Panc1 (cell line): Measurements from ENCODE around the gene CPN1. TPM values are rescaled to one million over a fixed set of nuclear protein-coding genes. Genes with fewer than 3 reads are reported as not detected.

ENCODE experiments used
- ATAC-seq: fragments of 200-7000 bp; cut with Tn5 transposase; 2 replicates; pipeline ENCODE4 v1.9.1; 2020; ENCODE audit warnings: mild to moderate bottlenecking, moderate library complexity
- BruUV-seq: library from RNA; stranded (reverse); fragments of 400-500 nt; replicated peaks from 2 replicates; lab custom pipeline; 2021; lab: Mats Ljungman, UMichigan
- CTCF ChIA-PET: fragments of 300-600 bp; sonication (Branson Sonifier 250); formaldehyde crosslinking; loops from one replicate; lab custom pipeline; 2022; ENCODE audit warnings: antibody characterized with exemption; lab: Charles Lee
- POLR2A ChIA-PET: fragments of 300-600 bp; sonication (Branson Sonifier 250); formaldehyde crosslinking; loops from one replicate; lab custom pipeline; 2022; ENCODE audit warnings: antibody characterized with exemption; lab: Charles Lee
- DNase-seq: peaks from one replicate; pipeline ENCODE4 v3.0.0-alpha.2; 2010; ENCODE audit warnings: low read depth, low spot score
- H3K27ac ChIP-seq: 2 replicates; pipeline ENCODE4 v1.5.1; 2011; ENCODE audit warnings: mild to moderate bottlenecking, low read length, inconsistent platforms
- H3K27me3 ChIP-seq: fragments of 200-500 bp; sonication (Bioruptor generic); 2 replicates; pipeline ENCODE4 v1.6.0; 2014; ENCODE audit warnings: low read length, inconsistent platforms; ENCODE audit not compliant: control insufficient read depth, insufficient read depth
- H3K36me3 ChIP-seq: fragments of 200-500 bp; sonication (Bioruptor generic); 2 replicates; pipeline ENCODE4 v1.5.1; 2014; ENCODE audit warnings: inconsistent platforms, mild to moderate bottlenecking, low read length, moderate library complexity; ENCODE audit not compliant: control insufficient read depth, insufficient read depth
- H3K4me1 ChIP-seq: 2 replicates; pipeline ENCODE4 v1.5.1; 2011; ENCODE audit warnings: inconsistent platforms, mild to moderate bottlenecking, low read length, moderate library complexity; ENCODE audit not compliant: control insufficient read depth, insufficient read depth
- H3K4me3 ChIP-seq, 2 experiments: 2 replicates each; pipeline ENCODE4 v1.5.1; 2011 to 2012; ENCODE audit warnings: low read depth in 2 of 2, low read length in 2 of 2, mild to moderate bottlenecking in 2 of 2, inconsistent platforms in 1 of 2, moderate library complexity in 1 of 2
- H3K9me3 ChIP-seq: fragments of 200-500 bp; sonication (Bioruptor generic); 2 replicates; pipeline ENCODE4 v1.5.1; 2014; ENCODE audit warnings: low read depth, mild to moderate bottlenecking, inconsistent platforms, low read length, moderate library complexity; ENCODE audit not compliant: control insufficient read depth, insufficient read depth
- CTCF ChIP-seq: fragments of 450-650 bp; IDR thresholded peaks from 2 replicates; pipeline ENCODE4 v1.5.1; 2017; ENCODE audit warnings: mild to moderate bottlenecking
- POLR2AphosphoS5 ChIP-seq: IDR thresholded peaks from 2 replicates; pipeline ENCODE4 v1.6.1; 2012; ENCODE audit warnings: mild to moderate bottlenecking, low read depth, low read length, moderate library complexity
- REST ChIP-seq, 2 experiments: IDR thresholded peaks; 2 replicates each; pipeline ENCODE4 v1.6.1; 2011 to 2012; ENCODE audit warnings: low read depth in 2 of 2, control low read depth in 1 of 2, low read length in 1 of 2, mild to moderate bottlenecking in 1 of 2, moderate library complexity in 1 of 2; ENCODE audit not compliant: insufficient read depth in 1 of 2
- SIN3A ChIP-seq: IDR thresholded peaks from 2 replicates; pipeline ENCODE4 v1.6.1; 2012; ENCODE audit warnings: low read depth, mild to moderate bottlenecking, low read length, moderate library complexity, borderline replicate concordance; ENCODE audit not compliant: insufficient read depth
- TCF7L2 ChIP-seq: IDR thresholded peaks from 2 replicates; pipeline ENCODE4 v1.6.1; 2011; ENCODE audit warnings: mild to moderate bottlenecking, low read depth, low read length, inconsistent platforms
- in situ Hi-C: cut with HindIII; loops from 2 replicates; pipeline ENCODE4 v1.10.0; 2016; ENCODE audit warnings: low sequenced_read_pairs, low pct_unique_long_range_greater_than_20kb
- intact Hi-C: fragments of 100-400 bp; cut with micrococcal nuclease; formaldehyde crosslinking; loops from one replicate; pipeline ENCODE4 v1.10.0; 2022; ENCODE audit not compliant: unreplicated experiment
- total RNA-seq: library from RNA; stranded (reverse); gene quantifications from one replicate; pipeline ENCODE4 v1.2.1, GENCODE V29; 2021; ENCODE audit not compliant: unreplicated experiment

Gene CPN1
- total RNA-seq, 1 experiment from 2014 or later = not detected

GRCh38 chr10:100075426-100076220 is 6.0 kb downstream of the CPN1 start:
- H3K4me1 ChIP-seq = no peaks in the 10 kb centered on the region
- BruUV-seq = no TSS peak
- H3K27ac ChIP-seq = no peak overlapping the region
- ChIA-PET POLR2A (no interaction called here), CTCF (no interaction called here)
- in situ Hi-C loops = no loop called here
- no peaks in the 10 kb centered on the region for H3K36me3 ChIP-seq
- no peaks in the 10 kb centered on the region for H3K27me3 ChIP-seq
- H3K9me3 ChIP-seq = no peaks in the 10 kb centered on the region
- ATAC-seq (no peak), DNase-seq (no peak)
- no peak overlapping the region for H3K4me3 ChIP-seq
- TF ChIP-seq TCF7L2 (no peak), SIN3A (no peak), REST (IDR thresholded peaks at IDR 0.05; ENCODE audit: insufficient read depth in 1 of 2, low read depth in 2 of 2, low read length in 1 of 2) (no peak), CTCF (no peak), POLR2AphosphoS5 (no peak)
- intact Hi-C loops = no loop called here

GRCh38 chr10:100072514-100072913 is 9.2 kb downstream of the CPN1 start:
- no peaks in the 10 kb centered on the region for H3K4me1 ChIP-seq
- intact Hi-C loops = no loop called here
- ChIA-PET CTCF (no interaction called here), POLR2A (no interaction called here)
- no peak overlapping the region for H3K27ac ChIP-seq
- TF ChIP-seq REST (IDR thresholded peaks at IDR 0.05; ENCODE audit: insufficient read depth in 1 of 2, low read depth in 2 of 2, low read length in 1 of 2) = no peak
- DNase-seq (no peak), ATAC-seq (no peak)
- H3K36me3 ChIP-seq = no peaks in the 10 kb centered on the region
- H3K4me3 ChIP-seq = no peak overlapping the region
- H3K9me3 ChIP-seq = no peaks in the 10 kb centered on the region
- in situ Hi-C loops = no loop called here
- BruUV-seq = no TSS peak
- H3K27me3 ChIP-seq = no peaks in the 10 kb centered on the region
